HG03039 (cell line): Measurements from ENCODE around the gene NAPEPLD.
"Not testable (repeated sequence)": the region's sequence is repeated elsewhere in the genome, so short reads cannot be mapped to it uniquely, and the experiment has no call there.

Experiments used
- ATAC-seq: cut with Tn5 transposase; IDR thresholded peaks from one replicate; pipeline ENCODE4 v1.9.1; 2021; ENCODE audit warnings: mild to moderate bottlenecking, moderate library complexity; ENCODE audit not compliant: unreplicated experiment

Gene NAPEPLD

DNA sequence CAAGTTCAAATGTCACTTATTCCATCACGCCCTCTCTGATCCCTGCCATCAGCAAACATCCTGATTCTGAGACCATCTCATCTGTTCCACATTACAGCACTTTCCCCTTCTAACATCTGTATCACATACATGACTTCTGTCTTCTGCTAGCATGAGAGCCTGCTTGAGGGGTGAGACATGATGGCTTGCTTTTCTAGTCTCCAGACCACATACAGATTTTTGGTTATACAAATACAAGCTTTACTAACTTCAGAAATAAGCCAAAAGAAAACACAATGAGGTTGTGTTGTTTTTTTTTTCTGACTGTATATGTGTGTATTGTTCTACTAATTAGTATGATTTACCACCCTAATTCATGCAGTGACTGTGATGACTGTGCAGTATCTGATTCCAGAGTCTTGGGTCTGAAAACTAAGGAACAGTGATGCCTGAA is 34.3 kb downstream of the NAPEPLD start:
- ATAC-seq, result no peak

DNA sequence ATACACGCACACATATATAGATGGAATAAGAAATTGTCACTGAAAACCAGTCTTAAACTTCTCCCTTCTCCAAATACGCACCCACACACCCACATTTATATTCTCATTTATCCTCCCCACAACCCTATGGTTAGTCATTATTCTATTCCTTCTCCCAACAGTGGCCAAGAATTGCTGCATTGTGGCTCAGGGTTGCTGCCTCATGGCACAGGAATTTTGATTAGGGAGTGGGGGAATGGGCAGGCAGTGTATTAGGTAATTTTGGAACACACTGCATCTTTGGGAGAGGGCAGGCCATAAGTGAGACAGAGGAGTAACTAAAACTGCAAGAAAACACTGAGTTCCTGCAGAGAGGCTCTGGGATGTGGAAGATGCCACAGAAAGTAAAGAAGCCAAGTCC is 35.7 kb downstream of the NAPEPLD start:
- no peak for ATAC-seq

DNA sequence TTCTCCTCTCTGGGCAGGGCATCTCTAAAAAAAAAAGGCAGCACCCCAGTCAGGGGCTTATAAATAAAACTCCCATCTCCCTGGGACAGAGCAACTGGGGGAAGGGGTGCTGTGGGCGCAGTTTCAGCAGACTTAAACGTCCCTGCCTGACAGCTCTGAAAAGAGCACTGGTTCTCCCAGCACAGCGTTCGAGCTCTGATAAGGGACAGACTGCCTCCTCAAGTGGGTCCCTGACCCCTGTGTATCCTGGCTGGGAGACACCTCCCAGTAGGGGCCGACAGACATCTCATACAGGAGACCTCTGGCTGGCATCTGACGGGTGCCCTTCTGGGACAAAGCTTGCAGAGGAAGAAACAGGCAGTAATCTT is 42.2 kb downstream of the NAPEPLD start:
- ATAC-seq, result not testable (repeated sequence)

DNA sequence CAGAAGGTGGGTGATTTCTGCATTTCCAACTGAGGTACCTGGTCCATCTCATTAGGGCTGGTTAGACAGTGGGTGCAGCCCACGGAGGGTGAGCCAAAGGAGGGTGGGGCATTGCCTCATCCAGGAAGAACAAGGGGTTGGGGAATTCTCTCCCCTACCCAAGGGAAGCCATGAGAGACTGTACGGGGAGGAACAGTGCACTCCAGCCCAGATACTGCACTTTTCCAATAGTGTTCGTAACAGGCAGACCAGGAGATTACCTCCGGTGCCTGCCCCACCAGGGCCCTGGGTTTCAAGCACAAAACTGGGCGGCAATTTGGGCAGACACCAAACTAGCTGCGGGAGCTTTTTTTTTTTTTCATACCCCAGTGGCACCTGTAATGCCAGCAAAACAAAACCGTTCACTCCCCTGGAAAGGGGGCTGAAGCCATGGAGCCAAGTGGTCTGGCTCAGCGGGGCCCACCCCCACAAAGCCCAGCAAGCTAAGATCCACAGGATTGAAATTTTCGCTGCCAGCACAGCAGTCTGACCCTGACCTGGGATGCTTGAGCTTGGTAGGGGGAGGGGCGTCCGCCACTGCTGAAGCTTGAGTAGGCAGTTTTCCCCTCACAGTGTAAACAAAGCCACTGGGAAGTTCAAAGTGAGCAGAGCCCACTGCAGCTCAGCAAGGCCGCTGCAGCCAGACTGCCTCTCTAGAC is 42.7 kb downstream of the NAPEPLD start:
- no peak for ATAC-seq

DNA sequence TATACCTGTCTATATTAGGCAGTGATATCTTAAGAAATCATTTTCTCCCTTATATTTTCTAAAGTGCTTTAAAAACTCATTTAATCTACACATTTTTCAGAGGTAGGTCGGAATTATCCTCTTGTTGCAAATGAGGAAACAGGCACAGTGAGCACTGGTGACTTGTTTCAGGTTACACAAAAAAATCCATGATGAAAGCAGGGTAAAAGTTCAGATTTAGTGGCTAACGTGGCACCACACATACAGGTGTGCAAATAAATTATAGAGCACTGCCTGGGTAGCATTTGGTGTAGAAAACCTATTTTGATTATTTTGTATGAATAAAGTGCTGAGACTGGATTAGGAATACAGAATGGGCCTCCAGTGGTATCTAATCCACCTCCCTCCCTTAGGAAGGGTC is 47.4 kb downstream of the NAPEPLD start:
- ATAC-seq, result no peak

DNA sequence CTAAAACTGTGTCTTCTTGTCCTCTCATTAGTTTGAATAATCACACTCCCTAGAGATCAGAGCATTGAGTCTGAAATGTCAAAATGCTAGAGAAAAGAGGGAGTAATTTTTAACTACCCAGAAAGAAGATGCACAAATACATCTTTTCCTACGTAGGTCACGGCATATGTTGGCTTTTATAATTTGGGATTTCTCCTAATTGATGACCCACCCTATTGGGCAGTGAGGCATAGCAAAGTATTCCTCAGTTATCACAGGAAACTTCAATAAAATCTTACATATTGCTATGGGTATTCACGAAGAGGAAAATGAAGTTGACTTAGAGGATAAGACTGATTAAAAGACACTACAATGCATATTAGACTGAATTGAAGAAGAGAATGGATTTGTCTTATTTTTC is 48.6 kb downstream of the NAPEPLD start:
- ATAC-seq, result no peak

DNA sequence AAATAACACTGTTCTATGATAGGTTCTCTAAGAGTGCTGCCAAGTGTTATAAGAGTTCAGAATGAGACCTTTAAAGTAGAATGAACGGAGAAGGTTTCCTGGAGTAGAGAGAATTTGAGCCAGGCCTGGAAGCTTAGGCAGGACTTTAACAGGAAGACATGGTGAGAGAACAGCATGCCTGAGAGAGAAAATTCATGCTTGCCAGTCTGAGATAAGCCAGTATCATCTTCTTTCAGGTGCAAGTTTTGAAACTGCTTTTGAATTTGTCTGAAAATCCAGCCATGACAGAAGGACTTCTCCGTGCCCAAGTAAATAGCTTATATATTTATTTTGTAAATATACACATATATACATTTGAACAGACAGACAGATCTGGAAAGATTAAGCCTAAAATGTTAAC is 51.9 kb downstream of the NAPEPLD start:
- no peak for ATAC-seq

DNA sequence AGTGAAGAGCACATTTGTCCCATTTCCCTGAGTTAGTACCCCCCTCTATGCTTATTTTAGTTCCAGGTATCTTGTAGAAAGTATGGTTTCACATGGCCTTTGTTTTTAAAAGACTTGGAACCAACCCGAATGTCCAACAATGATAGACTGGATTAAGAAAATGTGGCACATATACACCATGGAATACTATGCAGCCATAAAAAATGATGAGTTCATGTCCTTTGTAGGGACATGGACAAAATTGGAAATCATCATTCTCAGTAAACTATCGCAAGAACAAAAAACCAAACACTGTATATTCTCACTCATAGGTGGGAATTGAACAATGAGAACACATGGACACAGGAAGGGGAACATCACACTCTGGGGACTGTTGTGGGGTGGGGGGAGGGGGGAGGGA is 53.3 kb downstream of the NAPEPLD start:
- ATAC-seq, result not testable (repeated sequence)

DNA sequence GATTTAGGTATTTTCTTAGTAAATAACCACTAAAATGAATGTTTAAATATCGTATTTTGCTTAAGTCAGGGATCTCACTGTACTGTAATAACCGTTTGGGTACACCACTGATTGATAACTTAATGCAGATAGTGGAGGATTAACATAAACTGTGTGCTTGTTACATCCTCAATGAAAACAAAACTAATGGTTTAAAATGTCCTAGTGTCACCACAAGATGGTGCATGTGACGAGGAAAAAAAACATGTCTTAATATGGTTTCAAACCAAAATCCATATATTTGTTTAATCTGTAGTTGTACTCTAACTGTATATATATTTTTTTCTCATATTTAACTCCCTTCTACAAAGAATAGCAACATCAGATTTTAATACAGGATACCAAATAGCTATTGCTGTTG is 54.8 kb downstream of the NAPEPLD start:
- ATAC-seq, result no peak

DNA sequence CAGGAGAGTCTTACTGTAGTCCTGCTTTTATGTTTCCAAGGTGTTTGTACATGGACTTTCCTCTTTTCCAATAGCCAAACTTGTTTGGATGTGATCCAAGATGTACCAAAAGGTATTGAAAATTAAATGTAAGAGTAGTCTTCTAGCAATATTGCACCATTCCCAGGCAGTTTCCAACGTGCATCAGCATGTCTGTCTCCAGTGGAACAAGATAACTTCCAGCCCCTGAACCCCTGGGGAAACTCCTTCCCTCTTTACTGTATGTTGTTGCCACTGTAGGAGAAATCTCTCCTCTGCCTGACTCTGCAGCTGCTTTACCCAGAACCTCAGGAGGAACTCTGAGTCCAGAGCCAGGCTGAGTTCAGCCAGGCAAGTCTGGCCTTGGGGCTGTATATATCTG is 55.5 kb downstream of the NAPEPLD start:
- ATAC-seq, result no peak

DNA sequence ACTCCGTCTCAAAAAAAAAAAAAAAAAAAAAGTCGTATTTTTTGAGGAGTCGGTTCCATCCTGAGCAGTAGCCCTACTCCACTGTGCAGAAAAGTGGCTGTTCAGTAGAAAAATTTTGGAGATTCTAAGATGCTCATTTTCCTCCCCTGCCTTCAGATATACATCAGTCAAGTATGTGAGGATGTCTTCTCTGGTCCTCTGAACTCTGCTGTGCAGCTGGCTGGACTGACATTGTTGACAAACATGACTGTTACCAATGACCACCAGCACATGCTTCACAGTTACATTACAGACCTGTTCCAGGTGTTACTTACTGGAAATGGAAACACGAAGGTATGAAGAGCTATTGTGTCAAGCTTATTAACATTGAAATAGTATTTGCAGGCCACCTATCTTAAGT is 56.6 kb downstream of the NAPEPLD start:
- not testable (repeated sequence) for ATAC-seq

DNA sequence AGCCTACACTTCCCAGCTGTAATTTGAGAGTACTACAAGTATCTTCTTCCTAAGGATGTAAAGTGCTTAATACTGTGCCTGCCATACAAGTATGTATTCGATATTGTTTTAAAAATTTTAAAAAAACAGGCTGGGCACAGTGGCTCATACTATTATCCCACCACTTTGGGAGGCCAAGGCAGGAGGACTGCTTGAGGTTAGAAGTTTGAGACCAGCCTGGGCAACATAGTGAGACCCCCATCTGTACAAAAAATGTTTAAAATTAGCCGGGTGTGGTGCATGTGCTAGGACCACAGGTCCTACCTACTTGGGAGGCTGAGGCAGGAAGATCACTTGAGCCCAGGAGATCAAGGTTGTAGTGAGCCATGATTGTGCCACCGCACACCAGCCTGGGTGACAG is 65.7 kb downstream of the NAPEPLD start:
- no peak for ATAC-seq

DNA sequence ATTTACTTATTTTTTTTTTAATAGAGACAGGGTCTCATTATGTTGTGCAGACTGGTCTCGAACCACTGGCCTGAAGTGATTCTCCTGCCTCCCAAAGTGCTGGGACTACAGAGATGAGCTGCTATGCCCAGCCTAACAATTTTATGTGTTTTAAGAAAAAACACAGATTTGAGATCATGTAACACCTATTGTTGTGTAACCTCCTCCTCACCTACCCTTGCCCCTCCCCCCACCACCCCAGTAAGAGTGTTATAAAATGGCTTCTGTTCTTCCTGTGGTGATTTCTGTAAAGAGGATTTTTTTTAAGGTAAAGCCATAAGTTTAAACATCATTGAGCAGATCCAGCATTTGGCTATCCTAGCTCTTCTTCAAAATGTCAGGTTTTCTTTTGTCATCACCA is 66.4 kb downstream of the NAPEPLD start:
- no peak for ATAC-seq

DNA sequence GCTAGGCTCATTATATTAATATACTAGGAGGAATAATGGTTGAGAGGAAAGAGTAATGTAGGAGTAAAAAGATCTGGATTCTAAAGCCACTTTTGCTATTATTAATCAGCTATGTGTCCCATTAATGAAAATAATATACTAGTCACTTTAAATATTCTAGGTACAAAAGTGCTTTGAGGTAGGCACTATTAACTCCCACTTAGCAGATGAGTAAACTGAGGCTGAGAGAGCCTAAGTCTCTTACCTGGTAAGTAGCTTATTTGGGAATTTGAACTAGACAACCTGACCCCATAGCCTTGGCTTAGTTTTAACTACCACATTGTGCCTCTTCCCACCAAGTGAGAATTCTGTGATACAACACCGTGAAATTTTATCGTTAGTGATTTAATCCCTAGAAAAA is 68.0 kb downstream of the NAPEPLD start:
- ATAC-seq, result no peak

DNA sequence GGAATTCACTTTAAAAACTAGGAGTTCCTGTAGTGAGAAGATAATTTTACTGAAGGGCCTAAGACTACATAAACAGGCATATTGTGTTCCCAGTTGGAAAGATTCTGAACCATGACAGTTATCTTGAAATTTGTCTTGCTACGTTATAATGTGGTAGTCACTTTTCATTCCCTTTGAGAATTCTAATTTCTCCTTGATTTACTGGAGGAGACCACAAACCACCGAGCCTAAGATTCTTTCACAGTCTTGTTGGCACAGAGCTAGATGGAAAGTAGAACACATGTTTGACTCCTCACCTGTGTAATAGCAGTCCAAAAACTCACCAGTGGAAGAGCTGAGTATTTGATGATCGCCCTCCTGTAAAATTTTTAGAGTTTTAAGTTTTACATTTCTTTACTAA is 69.1 kb downstream of the NAPEPLD start:
- no peak for ATAC-seq

DNA sequence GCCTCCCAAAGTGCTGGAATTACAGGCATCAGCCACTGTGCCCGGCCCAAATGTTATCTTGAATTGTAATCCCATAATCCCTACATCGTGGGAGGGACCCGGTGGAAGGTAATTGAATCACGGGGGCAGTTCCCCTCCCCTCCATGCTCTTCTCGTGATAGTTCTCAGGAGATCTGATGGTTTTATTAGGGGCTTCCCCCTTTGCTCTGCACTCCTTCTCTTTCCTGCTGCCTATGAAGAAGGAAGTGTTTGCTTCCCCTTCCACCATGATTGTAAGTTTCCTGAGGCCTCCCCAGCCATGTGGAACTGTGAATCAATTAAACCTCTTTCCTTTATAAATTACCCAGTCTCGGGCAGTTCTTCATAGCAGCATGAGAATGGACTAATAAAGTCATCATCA is 70.7 kb downstream of the NAPEPLD start:
- not testable (repeated sequence) for ATAC-seq

DNA sequence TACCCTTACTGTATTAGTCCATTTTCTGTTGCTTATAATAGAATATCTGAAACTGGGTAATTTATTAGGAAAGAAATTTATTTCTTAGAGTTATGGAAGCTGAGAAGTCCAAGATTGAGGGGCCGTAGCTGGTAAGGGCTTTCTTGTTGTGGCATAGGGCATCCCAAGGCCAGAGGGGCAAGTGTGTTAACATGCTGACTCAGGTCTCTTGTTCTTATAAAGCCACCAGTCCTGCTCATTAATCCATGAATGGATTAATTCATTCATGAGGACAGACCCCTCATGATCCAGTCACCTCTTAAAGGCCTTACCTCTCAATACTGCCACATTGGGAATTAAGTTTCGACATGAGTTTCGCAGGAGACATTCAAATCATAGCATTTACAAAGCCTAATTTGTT is 71.6 kb downstream of the NAPEPLD start:
- ATAC-seq, result no peak

DNA sequence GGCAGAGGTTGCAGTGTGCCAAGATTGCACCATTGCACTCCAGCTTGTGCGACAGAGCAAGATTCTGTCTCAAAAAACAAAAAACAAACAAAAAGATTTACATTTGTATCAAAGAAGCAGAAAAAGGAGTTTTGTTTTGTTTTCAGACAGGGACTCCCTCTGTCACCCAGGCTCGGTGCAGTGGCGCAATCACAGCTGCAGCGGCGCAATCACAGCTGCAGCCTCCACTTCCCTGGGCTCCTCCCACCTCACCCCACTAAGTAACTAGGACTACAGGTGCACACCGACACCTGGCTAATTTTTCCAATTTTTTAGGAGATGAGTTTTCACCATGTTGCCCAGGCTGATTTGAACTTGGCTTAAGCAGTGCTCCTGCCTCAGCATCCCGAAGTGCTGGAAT is 72.1 kb downstream of the NAPEPLD start:
- ATAC-seq, result no peak

DNA sequence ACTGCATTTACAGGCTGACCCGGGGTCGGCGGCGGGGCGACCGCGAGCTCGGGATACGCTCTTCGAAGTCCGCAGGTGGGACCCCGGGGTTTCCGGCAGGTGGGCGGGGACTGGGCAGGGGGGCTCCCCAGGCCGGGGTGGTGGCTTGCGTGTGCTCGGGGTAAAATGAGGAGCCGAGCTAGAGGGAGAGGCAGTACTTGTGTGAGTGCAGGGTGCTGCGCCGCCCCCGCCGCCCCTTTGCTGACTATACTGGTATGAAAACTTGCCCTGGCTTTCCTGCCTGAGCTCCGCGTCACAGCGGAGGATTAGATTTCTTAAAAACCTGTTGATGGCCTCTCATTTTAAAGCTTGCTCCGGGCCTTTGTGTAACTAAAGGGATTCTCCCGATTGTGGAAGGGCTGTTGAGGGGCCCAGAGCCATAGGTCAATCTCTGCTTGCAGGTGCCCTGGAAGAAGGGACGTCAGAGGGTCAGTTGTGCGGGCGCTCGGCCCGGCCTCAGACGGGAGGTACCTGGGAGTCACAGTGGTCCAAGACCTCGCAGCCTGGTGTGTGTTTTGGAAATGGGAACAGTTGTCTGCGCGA is 73.5 kb downstream of the NAPEPLD start:
- peak; percentile 36 for ATAC-seq

DNA sequence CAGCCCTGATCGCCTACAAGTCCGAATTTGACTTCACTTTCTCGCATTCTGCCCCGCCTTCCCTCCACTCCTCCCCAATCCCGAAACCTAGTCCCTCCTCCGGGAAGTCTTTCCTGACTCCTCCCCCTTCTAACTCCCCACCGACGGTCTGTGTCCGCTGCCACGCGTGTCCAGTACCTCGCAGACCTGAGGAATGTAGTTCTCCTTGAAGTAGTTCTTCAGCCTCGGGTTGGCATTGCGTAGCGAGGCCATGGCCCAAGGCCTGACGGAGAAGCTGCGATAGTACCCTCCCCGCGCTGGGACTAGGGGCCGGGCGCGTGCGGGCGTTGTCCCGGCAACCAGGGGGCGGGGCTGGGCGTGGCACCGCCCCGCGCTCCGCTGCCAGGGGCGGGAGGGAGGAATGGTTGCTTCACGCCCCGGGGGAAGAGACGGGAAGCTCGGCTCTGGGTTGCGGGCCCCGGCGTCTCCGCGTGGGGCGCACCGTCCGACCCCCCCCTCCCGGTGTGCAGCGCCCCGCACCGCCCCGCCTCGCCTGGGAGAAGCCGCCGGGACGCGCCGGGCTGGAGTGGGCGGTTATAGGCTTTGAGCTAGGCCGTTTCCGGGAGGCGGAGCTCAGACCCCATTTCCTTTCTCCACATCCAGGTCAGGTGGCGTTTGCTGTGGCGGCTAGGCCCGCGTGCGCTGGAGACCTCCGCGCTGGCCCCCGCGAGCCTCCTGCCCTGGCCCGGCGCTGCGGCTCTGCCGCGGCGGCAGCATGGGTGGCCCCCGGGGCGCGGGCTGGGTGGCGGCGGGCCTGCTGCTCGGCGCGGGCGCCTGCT is 74.2 kb downstream of the NAPEPLD start, which contains the start of the genes ARMC10 and FBXL13:
ARMC10 (plus strand) TSS at position 622 of the 818 bp plus-strand sequence; CDS start at position 755, 133 bp downstream.
FBXL13 (minus strand) TSS at position 278 of the 818 bp plus-strand sequence.
- peak; percentile 90 for ATAC-seq

DNA sequence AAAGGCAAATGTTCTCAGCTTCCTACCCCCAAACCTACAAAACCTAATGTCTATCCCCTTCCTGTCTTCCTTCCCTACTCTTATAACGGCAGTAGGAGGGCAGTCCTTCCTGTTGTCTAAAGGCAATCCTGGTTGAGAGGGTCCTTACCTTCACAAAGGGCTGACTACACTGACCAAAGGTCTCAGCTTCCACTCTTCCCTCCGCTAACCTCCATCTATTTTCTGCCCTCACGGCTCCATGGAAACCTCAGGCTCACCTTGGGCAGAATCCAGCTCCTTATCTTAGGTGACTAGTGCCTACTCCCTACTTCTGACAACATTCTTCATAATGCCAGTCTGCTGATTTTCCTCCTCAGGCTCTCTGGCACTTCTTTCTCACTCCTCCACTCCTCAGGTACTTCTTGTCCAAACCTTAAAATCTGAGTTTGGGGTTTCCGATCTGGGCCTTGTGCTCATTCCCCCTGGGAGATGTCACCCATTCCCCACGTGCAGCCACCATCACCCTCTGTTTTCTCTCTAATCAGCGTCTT is 74.8 kb downstream of the NAPEPLD start:
- no peak for ATAC-seq

DNA sequence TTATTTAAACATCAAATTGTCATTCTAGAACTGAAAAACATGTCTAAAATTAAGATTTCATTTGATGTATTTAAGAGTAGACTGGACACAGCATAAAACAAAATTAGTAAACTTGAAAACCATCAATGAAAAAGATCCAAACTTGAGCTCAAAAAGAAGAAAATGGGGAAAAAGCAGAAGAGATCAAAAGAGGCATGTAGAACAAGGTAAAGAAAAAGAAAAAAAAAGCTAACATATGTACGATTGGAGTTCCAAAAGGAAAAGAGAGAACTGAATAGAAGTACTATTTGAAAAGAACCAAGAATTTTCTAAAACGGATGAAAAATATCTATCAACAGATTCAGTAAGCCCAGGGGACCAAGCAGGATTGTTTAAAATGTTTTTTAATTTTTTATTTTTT is 77.9 kb downstream of the NAPEPLD start:
- ATAC-seq, result no peak
